Measurements from ENCODE around the gene SPATA21.
A peak's percentile ranks its signal among the peaks of the same experiment; 100 is the strongest.

Gene SPATA21

DNA sequence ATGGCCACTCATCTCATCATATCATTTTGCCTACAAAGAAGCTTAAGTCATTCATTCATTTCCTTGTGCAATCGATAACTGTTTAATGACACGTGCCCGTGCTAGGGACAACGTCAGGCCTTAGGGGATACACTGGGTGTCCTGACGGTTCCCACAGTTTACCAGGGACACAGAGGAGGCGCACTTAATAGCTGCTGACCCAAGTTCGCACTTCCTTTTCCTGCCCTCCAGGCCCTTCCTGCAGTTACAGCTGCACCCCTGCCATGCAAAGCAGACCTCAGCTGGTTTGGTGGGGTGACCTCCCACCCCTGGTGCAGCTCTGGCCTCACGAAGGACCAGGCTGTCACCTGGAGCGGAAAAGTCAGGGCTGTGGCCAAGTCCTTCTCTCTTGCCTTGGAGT is 4.2 kb downstream of the SPATA21 start:
- in situ Hi-C loops (cut with HindIII; ENCODE audit: low pct_ligation_motif_present, low pct_unique_long_range_greater_than_20kb, low sequenced_read_pairs) = no loop called here
- DNase-seq = no peak

DNA sequence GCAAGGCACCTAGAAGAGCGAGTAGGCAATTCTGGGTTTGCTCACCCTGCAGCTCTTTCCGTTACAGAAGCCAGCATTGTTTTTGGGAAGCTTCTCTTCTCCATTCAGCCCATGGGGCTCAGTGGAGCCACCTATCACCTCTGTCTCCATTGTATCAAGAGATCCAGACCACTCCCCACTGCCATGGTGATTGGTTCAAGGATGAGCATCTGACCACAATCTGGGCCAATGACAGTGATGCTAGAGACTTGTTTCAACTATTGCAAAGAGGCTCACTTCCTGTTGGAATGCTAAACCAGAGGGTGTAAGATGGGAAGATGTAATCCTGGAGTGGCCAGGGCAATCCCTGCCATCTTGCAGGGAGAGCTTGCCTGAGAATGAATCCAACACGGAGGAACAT is 6.6 kb downstream of the SPATA21 start:
- DNase-seq = peak; percentile 56
- in situ Hi-C loops (cut with HindIII; ENCODE audit: low pct_ligation_motif_present, low pct_unique_long_range_greater_than_20kb, low sequenced_read_pairs) = no loop called here

DNA sequence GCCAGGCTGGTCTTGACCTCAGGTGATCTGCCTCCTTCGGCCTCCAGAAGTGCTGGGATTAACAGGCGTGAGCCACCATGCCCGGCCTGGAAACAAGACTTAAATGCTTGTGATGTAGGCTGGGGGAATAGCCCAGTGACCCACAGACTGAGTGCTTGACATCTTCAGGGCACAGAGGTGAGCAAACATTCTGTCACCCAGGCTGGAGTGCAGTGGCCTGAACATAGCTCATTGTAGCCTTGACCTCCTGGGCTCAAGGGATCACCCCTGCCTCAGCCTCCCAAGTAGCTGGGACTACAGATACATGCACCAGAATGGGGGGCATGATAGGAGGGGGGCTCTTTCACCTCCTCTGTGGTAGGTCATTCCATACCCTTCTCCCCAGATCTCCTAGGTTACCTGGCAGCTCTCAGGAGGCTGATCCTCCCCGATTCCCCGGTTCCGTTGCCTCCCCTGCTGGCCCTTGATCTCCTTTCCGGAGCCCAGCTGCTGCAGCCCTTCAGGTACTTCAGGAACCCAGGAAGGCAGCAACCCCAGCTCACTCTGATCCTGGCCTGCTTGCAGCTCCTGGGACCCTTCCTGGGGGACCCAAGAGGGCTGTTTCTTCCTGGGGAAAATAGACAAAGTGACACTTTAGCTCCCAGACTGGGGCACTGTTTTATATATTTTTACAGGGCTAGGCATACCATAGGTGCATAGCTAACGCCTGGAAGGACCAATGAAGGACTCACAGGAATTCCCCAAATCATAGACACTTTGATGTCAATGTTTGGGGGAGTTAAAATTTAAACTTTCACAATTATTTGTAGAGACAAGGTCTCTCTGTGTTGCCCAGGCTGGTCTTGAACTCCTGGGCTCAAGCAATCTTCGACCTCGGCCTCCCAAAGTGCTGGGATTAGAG is 11.8 kb downstream of the SPATA21 start:
- in situ Hi-C loops (cut with HindIII; ENCODE audit: low pct_ligation_motif_present, low pct_unique_long_range_greater_than_20kb, low sequenced_read_pairs) = no loop called here

DNA sequence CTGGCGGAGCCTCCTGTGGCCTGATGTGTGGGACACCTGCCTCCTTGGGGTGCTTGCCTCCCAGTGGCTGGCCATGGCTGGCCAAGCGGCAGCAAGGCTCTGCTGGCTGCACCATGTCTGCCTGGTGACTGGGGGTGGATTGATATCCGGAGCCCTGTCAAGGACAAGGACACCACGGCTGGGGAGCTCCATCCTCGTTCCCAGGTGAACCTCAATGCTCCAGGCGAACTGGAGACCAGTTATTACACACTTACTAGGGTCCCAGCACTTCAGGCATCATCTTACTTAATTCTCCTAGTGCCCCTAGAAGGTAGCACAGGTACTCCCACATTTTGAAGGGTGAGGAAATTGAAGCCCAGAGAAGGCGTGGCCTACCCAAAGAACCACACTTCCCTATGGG is 15.2 kb downstream of the SPATA21 start:
- no peak for DNase-seq
- in situ Hi-C loops (cut with HindIII; ENCODE audit: low pct_ligation_motif_present, low pct_unique_long_range_greater_than_20kb, low sequenced_read_pairs) = no loop called here

More for the DNA sequence above, 11.8 kb downstream of the SPATA21 start:
- no peak for DNase-seq

DNA sequence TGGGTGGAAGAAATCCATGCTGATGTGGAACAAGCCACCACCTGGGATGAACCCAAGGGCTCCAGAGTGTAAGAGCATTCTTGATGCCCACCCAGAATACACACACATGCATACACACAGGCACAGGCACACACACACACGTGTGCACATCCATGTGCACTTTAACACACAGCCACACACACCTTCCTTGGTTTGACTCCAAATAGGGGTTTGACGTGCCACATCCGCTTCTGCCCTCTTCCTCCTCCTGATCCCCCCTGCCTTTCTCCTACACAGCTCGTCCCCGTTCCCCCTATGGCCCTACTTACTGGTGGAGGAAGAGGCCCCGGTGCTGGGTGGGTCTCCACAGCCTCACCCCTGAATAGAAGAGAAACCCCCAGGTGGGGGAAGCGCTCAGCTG is 16.0 kb downstream of the SPATA21 start:
- no peak for DNase-seq
- in situ Hi-C loops (cut with HindIII; ENCODE audit: low pct_ligation_motif_present, low pct_unique_long_range_greater_than_20kb, low sequenced_read_pairs) = no loop called here

DNA sequence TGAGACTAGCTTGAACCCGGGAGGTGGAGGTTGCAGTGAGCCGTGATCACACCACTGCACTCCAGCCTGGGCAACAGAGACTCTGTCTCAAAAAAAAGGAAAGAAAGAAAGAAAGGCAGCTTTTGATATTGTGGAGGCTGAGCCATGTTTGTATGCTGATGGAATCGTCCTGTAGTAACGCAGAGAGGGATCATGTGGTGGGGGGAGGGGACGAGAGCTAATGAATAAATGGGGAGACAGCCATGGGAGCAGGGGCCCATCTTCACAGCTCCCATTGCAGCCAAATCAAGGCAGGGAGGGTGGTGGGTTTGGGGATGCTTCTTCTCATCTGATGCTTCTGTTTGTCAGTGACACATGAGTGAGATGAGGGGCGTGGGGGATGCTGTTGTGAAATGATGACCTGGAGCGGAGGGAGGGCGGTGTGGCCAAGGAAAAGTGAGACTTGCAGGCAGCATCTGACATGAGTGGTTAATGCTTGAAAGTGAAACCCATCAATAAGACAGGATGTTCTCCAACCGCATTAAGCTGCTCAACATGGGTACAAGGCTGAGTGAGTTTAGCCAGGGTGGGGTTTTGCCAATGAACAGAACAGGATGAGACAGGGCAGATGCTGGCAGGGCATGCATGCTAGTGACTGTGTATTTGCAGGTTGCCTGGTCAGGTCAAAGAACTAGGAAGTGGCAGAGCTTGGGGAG is 16.7 kb downstream of the SPATA21 start:
- in situ Hi-C loops (cut with HindIII; ENCODE audit: low pct_ligation_motif_present, low pct_unique_long_range_greater_than_20kb, low sequenced_read_pairs) = no loop called here
- no peak for DNase-seq

DNA sequence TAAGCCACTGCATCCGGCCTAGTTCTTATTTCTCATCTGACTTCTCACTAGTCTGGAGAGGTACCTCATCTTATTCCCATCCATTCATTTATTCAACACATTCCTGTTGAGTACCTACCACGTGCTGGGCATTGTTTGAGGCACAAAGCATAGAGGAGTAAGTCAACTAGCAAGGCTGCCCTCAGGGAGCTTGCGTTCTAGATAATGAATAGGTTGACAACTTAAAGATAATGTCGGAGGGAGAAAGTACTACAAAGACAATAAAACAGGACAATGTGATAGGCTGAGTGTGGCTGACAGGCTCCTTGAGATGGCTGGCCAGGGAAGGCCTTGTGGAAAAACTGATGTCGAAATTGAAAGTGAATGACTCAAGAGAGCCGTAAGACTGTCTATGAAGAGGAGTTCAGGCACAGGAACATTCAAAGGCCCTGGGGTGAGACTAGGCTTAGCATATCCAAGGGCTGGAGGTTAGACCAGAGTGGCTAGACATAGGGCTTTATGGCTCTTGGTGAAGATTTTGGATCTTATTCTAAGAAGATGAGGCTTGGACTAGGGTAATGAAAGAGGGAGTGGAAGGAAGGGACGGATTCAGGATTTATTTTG is 18.3 kb downstream of the SPATA21 start:
- in situ Hi-C loops (cut with HindIII; ENCODE audit: low pct_ligation_motif_present, low pct_unique_long_range_greater_than_20kb, low sequenced_read_pairs) = no loop called here
- DNase-seq = no peak

DNA sequence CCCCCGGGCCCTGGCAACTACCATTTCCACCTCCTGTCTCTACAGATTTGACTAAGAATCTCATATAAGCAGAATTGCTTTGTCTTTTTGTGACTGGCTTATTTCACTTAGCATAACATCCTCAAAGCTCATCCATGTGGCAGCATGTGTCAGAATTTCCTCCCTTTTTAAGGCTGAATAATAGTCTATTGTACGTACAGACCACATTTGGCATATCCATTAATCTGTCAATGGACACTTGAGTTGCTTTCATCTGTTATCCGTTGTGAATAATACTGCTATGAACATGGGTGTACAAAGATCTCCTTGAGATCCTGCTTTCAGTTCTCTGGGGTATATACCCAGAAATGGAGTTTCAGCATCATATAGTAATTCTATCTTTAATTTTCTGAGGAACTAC is 24.0 kb downstream of the SPATA21 start:
- no peak for DNase-seq
- in situ Hi-C loops (cut with HindIII; ENCODE audit: low pct_ligation_motif_present, low pct_unique_long_range_greater_than_20kb, low sequenced_read_pairs) = no loop called here

DNA sequence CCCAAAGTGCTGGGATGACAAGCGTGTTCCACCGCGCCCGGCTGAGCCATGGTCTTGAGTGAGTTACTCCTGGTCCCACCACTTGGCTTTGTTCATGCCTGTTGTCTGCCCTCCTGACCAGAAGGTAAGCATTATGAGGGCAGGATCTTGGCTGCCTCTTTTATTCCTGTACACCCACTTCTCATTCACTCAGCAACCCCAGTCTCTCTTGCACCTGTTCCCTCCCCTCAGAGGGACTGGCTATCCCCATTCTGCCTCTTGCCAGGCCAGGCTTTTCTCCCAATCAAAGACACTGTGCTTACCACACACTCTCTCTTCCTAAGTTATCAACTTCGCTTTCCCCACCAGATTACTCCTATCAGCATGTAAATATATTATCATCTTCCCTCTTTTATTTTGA is 26.4 kb downstream of the SPATA21 start:
- no peak for DNase-seq
- in situ Hi-C loops (cut with HindIII; ENCODE audit: low pct_ligation_motif_present, low pct_unique_long_range_greater_than_20kb, low sequenced_read_pairs) = no loop called here

DNA sequence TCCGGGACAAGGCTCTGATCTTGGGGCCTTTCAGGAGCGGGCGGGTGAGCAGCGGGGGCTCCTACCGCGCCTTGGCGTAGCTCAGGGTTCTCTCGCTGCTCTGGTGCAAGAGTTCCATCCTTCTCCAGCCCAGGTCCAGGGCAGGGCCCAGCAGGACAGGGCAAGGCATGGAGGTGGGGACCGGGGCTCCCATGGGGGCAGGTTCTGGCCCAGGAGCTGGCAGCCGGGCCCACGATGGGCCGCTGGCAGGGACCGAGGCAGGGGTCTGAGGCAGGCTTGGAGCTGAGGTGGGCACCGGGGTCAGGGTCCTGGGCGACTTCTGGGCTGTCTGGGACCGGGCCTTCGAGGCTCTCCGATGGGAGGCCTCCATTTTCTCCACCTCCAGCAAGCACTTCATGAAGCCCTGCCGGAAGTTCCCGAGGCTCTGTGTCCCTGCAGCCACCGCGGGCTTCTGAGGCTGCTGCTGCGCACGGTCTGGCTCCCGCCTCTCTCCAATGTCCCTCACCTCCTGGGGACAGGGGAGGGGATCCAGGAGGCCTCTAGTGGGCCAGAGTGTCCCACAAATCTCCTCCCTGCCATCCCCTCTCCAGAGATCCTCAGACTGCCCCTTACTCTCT is 27.6 kb downstream of the SPATA21 start:
- in situ Hi-C loops (cut with HindIII; ENCODE audit: low pct_ligation_motif_present, low pct_unique_long_range_greater_than_20kb, low sequenced_read_pairs) = no loop called here
- DNase-seq = no peak

DNA sequence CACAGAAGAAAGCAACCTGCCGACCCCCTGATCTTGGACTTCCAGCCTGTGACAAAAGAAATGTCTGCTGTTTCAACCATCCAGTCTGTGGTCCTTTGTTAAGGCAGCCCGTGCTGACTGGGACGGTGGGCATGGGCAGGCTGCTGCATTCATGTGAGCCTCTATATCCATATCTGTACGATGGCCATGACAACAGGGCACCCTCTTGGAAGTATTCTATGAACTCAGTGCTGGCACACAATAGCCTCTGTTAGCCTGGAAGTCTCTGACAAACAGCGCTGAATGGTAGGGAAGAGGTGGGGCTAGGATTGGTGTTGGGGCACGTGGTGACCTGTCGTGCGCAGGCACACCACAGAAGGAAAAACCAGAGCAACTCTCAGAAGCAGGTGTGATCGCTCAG is 30.4 kb downstream of the SPATA21 start:
- in situ Hi-C loops (cut with HindIII; ENCODE audit: low pct_ligation_motif_present, low pct_unique_long_range_greater_than_20kb, low sequenced_read_pairs) = no loop called here
- DNase-seq = no peak

DNA sequence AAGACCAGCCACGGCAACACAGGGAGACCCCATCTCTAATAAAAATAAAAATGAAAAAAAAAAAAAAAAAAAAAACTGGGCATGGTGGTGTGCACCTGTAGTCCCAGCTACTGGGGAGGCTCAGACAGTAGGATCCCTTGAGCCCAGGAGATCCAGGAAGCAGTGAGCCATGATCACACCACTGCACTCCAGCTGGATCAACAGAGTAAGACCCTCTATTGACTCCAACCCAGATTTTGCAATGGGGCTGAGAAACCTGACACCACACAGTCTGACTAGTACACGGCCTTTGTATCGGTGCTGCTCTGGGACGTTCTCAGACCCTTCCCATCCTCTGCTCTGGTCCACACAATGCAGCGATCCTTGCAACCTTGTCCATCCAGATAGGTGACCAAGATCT is 31.8 kb downstream of the SPATA21 start:
- DNase-seq = no peak
- in situ Hi-C loops (cut with HindIII; ENCODE audit: low pct_ligation_motif_present, low pct_unique_long_range_greater_than_20kb, low sequenced_read_pairs) = no loop called here

DNA sequence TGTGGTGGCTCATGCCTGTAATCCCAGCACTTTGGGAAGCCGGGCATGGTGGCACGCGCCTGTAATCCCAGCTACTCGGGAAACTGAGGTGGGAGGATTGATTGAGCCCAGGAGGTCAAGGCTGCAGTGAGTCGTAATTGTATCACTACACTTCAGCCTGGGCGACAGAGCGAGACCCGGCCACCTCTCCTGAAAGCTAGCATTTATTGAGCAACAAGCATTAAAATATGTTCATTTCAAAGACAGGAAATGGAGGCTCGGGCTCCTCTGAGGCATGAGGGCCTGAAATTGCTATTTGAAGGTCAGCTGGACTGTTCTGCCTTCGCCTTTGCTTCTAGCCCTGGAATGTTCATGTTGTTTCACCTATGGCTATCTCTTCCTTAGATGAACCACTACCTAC is 34.5 kb downstream of the SPATA21 start:
- DNase-seq = peak; percentile 29
- in situ Hi-C loops (cut with HindIII; ENCODE audit: low pct_ligation_motif_present, low pct_unique_long_range_greater_than_20kb, low sequenced_read_pairs) = no loop called here

DNA sequence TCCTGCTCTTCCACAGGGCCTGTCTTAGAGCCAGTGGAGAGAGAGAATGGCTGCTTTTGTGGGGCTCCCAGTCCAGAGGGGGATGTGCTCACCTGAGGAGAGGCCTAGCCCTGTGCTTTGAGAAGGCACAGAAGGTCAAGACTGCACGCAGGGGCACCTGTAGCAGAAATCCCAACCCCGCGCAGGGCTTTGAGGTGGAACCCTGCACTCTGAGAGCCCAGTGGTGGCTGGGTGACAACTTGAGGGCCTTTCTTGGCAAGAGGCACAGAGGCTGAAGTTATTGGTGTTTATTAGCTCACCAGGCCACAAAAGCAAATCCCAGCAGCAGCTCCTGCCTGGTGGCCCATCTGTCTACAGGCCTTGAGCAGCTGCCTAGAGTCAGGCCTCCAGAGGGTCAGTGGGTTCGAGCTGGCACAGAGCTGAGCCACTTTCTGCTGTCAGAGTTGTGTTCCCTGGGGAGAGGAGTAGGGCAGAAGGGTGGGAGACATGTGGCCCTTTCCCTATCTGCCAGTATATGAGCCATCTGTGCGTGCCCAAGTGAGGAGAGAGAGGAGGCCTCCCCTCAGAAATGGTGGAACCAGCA is 38.8 kb downstream of the SPATA21 start:
- DNase-seq = no peak
- in situ Hi-C loops (cut with HindIII; ENCODE audit: low pct_ligation_motif_present, low pct_unique_long_range_greater_than_20kb, low sequenced_read_pairs) = no loop called here

DNA sequence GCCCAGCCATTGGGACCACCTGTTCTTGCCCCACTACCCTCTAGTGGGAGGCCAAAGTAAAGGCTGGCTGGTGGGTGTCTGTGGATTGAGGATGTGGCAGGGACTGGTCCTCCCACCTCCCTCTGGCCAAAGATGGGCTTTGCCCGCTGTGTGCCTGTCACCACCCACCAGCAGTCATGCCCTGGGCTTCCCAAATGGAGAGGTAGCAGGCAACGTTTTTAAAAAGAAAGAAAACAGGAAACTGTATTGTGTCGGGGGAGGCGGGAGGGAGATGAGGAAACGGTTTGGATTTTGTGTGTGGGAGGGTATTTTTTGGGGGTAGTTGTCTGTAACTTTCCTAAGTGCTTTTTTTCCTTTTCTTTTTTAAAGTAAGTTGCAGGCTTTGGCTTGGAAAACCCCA is 40.1 kb downstream of the SPATA21 start:
- in situ Hi-C loops (cut with HindIII; ENCODE audit: low pct_ligation_motif_present, low pct_unique_long_range_greater_than_20kb, low sequenced_read_pairs) = no loop called here
- no peak for DNase-seq

DNA sequence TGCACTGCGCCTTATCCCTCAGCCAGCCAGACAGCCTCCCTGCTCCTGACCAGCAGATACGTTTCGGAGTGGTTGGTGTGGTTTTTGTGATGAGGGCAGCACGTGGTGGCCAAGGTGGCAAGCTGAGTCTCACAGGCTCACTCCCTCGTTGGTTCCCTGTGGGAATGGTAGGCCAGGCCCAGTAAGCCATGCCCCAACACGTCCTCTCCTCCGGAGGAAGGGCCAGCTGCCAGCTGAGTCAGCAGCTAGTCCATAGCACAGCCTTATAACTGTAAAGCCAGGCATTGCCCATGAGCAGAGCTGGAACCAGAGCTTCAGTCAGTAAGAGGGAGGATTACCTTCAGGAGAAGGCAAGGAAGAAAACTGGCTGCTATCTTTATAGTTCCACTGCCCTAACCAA is 40.6 kb downstream of the SPATA21 start:
- in situ Hi-C loops (cut with HindIII; ENCODE audit: low pct_ligation_motif_present, low pct_unique_long_range_greater_than_20kb, low sequenced_read_pairs) = no loop called here
- peak; percentile 11 for DNase-seq

DNA sequence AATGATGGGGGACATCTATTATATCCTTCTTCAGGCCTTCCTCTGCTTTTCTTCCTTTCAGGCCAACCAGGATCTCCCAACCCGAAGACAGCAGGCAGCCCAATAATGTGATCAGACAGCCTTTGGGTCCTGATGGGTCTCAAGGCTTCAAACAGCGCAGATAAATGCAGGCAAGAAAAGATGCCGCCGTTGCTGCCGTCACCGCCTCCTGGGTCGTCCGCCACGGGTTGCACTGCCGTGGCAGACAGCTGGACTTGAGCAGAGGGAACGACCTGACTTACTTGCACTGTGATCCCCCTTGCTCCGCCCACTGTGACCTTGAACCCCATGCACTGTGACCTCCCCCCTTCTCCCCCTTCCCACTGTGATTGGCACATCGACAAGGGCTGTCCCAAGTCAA is 42.2 kb downstream of the SPATA21 start:
- in situ Hi-C loops (cut with HindIII; ENCODE audit: low pct_ligation_motif_present, low pct_unique_long_range_greater_than_20kb, low sequenced_read_pairs) = no loop called here
- DNase-seq = no peak

DNA sequence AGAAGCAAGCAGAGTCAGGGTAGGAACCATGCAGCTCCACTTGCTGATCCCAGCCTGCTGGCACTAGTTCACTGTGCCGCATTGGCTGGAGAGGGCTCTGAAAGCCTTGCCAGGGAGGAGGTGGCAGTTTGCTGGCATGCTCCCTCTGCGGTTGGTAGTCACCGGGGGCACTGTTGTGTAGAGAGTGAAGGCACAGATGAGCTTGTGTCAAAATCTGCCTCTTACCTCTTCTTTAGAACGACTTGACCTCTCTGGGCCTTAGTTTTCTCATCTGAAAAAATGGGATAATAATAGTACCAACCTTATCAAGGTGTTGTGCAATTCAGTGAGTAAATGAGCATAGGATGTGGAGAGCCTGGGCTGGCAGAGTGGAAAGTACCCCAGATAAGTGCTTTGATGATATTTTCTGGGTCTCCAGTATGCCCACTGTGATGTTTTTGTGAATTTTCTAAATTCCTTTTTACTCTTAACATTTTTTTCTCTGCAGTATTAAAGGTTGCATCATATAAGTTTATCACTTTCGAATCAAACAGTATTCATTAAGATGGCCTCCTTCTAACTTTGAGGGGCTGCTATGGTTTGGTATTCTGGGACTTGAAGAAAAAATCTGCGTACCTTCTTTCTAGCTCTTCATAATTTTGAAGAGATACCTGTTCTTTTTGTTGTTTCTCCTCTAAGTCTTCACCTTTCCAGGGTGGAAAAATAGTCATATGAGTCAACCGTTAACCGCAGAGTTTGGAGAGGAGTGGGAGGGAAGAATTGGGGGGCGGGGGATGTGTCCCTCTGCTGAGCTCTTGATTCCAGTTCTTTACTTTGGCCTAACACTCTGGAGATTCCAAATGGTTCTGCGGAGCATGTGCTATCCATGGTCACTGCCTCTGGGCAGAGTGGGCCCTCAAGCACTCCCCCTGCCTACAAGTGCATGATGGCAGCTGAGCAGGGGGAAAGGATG is 43.4 kb downstream of the SPATA21 start:
- in situ Hi-C loops (cut with HindIII; ENCODE audit: low pct_ligation_motif_present, low pct_unique_long_range_greater_than_20kb, low sequenced_read_pairs) = no loop called here
- no peak for DNase-seq

Measured in ACHN (cell line).